GM21786 (cell line): ENCODE measurements around the gene NIT2.
A peak's percentile ranks its signal among the peaks of the same experiment; 100 is the strongest.
"Not testable (repeated sequence)": the region's sequence is repeated elsewhere in the genome, so short reads cannot be mapped to it uniquely, and the experiment has no call there.

Experiments used
- ATAC-seq: cut with Tn5 transposase; IDR thresholded peaks from one replicate; pipeline ENCODE4 v1.9.1; 2021; ENCODE audit not compliant: unreplicated experiment

NIT2 gene, protein sequence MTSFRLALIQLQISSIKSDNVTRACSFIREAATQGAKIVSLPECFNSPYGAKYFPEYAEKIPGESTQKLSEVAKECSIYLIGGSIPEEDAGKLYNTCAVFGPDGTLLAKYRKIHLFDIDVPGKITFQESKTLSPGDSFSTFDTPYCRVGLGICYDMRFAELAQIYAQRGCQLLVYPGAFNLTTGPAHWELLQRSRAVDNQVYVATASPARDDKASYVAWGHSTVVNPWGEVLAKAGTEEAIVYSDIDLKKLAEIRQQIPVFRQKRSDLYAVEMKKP

GRCh38 chr3:100334488-100335351 is at the start of gene NIT2:
Gene NIT2, plus strand, starts transcription at chr3:100334757. Its CDS starts 35 bp downstream, at chr3:100334792.
- peak; percentile 95 for ATAC-seq

DNA sequence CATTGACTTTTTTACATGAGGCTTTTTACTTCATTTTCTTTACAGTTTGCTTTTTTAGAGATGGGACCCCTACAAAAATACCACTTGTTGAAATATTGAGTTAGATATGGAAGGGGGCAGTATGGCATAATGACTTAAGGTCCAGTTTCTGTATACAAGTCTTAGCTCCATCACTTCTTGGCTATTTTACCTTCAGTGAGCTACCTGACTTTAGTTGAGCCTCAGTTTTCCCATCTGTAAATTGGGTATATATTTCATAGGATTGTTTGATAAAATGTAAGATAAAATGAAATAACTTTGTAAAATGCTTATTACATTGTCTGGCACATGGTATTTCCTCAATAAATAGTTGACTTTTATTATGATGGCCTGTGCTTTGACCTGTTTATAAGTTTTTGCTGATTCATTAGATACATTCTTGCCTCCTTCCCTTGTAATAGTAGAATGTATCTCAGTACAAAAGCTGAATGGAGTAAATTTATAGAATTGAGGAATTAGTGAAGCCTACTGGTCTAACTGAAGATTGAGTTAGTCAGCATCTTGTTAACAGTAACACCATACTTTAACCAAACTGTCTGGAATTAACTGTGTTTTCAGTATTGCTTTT is 46.2 kb upstream of the NIT2 start:
- no peak for ATAC-seq

DNA sequence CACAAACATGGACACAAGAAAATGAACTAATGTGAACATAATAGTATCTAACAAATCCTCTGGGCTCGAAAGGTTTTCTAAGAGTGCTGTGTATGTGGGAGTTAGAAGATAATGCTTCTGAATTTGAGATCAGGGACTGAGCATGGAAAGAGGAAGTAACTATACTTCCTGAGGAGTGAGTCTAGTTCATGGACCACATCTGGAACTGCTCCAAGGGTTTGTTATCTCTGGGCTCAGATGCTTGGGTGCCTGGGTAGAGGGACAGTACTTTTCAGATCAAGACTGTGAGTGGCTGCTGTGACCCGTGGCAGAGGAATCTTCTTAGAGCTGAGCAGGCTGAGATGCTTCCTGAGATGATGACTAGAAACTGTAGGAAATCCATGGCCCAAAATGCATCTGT is 45.2 kb upstream of the NIT2 start:
- ATAC-seq = no peak

- ATAC-seq = no peak
These were observed 39.5 kb upstream of the NIT2 start for GRCh38 chr3:100295089-100295488.

- no peak for ATAC-seq
These were observed 36.8 kb upstream of the NIT2 start for GRCh38 chr3:100297784-100298183.

GRCh38 chr3:100299016-100299415 is 35.5 kb upstream of the NIT2 start:
- no peak for ATAC-seq

DNA sequence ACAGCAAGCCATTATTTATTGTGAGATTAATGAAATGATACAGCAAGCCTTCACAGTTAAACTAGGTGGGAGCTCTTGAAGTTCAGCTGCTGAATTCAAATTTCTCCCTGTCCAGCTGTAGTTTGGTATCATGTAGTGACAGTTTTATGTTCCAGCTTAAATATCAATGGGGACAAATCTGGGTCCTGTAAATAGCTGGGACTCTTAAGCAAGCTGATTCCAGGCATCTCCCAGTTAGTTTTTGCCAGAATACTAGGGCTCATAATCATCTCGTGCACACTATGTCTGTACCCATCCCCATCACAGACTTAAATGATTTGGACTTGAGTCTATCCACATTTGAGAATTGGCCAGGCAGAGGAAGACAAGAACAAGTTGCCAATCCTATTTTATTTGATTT is 27.9 kb upstream of the NIT2 start:
- ATAC-seq = no peak

DNA sequence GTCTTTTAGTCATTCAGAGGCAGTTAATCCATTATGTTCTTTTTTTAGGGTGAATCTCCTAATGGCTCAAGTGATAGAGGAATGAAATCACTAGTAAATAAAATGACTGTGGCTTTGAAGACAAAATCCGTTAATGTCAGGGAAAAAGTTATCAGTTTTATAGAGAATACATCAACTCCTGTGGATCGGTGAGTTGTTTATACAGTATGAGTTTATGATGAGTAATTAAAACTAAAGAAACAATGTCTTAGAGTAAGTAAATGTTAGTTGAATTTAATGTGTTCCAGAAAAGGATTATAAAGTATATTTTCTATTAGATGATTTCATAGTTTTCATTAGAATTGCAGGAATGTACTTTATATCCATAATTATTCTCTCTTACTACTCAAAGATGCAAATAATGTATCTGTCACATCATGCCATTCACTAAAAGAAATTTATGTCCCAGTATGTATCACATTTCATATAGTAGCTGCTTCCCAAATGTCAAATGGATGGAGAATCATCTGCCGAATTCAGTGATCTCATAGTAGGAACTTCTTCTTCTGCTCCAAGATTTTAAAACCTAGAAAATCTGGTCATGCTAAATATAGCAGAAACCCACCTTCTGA is 24.1 kb upstream of the NIT2 start:
- no peak for ATAC-seq

- ATAC-seq = no peak
These were observed 23.5 kb upstream of the NIT2 start for GRCh38 chr3:100311011-100311410.

DNA sequence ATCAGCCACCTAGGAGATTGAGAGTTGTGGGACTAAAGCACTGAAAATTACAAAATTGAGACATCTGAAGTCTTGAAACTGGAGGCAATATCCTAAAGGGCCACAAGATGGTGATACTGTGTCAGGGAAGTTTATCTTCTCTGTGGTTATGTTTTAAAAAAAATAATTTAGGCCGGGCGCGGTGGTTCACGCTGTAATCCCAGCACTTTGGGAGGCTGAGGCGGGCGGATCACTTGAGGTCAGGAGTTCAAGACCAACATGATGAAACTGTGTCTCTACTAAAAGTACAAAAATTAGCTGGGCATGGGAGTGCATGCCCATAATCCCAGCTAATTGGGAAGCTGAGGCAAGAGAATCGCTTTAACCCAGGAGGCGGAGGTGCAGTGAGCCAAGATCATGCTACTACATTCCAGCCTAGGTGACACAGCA is 17.9 kb upstream of the NIT2 start:
- ATAC-seq = peak; percentile 67

GRCh38 chr3:100317912-100318311 is 16.6 kb upstream of the NIT2 start:
- ATAC-seq = peak; percentile 75

DNA sequence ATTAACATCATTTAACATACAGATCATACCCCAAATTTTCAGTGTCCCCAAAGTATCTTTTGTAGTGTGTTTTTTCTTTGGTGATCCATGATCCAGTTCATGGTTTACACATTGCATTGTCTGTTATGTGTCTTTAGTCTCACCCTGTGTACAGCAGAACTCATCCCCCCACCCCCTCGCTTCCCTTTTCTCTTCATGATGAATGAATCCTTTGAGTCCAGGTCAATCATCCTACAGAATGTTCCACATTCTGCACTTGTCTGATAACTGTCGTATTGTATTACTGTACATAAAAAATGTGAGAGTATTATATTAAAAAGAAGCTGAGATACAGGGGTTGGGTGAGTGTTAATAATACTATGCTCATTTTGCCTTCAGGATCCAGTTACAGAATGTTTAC is 14.6 kb upstream of the NIT2 start:
- no peak for ATAC-seq

GRCh38 chr3:100324044-100324443 is 10.5 kb upstream of the NIT2 start:
- ATAC-seq = no peak

DNA sequence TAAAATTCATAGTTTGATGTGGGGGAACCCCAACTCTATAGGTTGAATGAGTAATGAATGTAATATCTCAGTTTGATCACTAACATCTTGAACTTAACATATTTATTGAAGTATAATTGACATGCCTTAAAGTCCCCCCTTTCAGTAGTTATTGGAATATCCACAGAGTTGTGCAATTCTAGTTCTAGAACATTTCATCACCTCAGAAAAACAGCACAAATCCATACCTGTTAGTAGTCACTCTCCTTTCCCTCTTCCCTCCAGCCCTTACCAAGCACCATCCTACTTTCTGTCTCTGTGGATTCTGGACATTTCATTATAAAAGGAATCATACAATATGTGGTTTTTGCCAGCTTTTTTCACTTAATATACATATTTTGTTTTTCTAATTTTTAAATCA is 8.7 kb upstream of the NIT2 start:
- no peak for ATAC-seq

DNA sequence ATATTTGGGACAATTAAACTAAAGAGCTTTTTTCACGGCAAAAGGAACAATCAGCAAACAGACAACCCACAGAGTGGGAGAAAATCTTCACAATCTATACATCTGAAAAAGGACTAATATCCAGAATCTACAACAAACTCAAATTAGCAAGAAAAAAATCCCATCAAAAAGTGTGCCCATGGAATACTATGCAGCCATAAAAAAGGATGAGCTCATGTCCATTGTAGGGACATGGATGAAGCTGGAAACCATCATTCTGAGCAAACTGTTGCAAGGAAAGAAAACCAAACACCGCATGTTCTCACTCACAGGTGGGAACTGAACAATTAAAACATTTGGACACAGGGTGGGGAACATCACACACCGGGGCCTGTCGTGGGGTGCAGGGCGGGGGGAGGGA is 7.2 kb upstream of the NIT2 start:
- not testable (repeated sequence) for ATAC-seq

DNA sequence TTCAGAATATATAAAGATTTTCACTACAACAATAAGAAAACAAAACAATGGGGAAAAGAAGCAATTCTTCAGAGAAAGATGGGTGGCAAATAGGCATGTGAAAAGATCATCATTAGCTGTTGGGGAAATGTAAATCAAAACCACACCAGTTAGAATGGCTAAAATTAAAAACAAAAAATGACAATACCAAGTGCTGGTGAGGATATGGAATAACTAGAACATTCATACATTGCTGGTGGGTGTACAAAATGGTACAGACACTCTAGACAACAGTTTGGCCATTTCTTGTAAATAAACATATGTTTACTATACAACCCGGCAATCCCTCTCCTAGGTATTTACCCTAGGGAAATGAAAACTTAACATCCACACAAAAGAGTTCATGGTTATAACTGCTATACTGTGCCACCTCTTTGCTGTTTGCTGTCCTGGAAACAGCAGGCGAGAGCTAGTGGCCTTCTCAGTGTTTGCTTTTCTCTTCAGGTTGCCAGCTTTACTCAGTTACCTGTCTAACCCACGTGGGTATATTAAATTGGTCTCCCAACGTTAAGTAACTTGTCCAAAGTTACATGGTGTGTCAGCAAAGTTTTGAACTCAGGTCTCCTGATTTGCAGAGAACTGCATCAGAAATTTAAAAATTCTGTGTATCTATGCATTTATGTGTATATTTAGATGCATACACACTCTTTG is 4.6 kb upstream of the NIT2 start:
- no peak for ATAC-seq

- ATAC-seq = no peak
These were observed 3.9 kb upstream of the NIT2 start for GRCh38 chr3:100330651-100331050.

- no peak for ATAC-seq
These were observed 2.9 kb upstream of the NIT2 start for GRCh38 chr3:100331660-100332059.

DNA sequence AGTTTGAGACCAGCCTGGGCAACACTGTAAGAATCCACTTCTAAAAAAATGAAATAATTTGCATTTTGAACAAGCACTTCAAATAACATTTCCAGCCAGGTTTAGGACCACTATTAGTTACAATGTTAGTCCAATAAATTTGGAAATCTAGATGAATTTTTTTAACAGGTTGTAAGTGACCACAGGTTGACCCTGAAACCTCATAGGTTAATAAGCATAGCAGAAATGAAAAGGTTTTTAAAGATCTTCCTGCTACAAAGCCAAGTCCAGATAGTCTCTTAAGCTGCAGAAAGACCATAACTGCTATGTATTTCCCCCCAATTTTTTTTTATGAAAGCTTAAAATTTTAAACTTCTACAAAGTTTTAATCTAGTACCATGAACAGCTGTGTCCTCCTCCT is 1.5 kb upstream of the NIT2 start:
- no peak for ATAC-seq

GRCh38 chr3:100333970-100334487 is 528 bp upstream of the NIT2 start:
- ATAC-seq = no peak

GRCh38 chr3:100335434-100335833 is 877 bp downstream of the NIT2 start:
- peak; percentile 43 for ATAC-seq
